ENCODE results near the gene PDGFRB. TPM values are rescaled to one million over a fixed set of nuclear protein-coding genes. Genes with fewer than 3 reads are reported as not detected.

Gene PDGFRB
- total and polyA plus RNA-seq, 10 of the 15 experiments (the other 5 are each of a cell fraction or from before 2014, with no cell fraction given), result 0.02 to 3.0 (median 1.0) TPM

DNA sequence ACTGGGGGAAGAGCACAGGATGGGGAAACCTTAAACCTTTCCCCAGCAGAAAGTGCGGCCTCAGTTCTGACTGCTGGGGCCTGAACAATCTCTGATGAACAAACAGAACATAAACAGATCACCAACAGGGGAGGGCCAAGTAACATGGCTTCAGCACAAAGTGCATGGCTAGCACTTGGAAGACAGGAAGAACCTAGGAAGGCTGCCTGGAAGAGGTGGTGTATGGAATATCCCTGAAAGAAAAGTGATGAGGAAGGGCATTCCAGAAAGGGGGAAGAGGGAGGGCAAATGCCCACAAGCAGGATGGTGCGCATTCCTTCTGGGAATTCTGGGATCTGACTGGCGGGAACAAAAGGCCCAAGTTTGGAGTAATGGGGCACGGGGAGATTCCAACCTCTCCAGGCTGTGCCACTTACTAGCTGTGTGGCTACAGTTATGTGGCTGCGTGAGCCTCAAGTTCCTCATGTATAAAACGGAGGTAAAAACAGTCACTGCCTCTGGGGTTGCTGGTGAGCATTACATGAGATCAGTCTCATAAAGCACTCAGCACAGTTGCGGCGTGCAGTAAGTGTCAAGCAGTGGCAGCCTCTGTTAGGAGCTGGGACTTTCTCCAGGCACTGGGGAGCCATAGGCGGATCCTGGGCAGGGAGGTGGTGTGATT is 1.6 kb downstream of the PDGFRB start:
- DNase-seq (ENCODE audit: low read depth, low spot score), result no peak
- RAD21 ChIA-PET (ENCODE audit: unreplicated experiment), result interaction anchor here (1.4 to 3.1 kb wide), 2 partner anchors 9 to 20 kb away, joined by 3 to 13 read pairs; no protein-coding TSS in a partner anchor
- FAIRE-seq, result no peak
- H3K79me2 ChIP-seq (ENCODE audit: control insufficient read depth, insufficient read depth, low read length), result no peaks in the 10 kb centered on the region
- CTCF ChIA-PET, result interaction anchor here (0.9 to 3.4 kb wide), 6 partner anchors 9 to 23 kb away, joined by 3 to 13 read pairs (median 4); no protein-coding TSS in a partner anchor
- no peaks in the 10 kb centered on the region for H4K20me1 ChIP-seq (ENCODE audit: control insufficient read depth, insufficient read depth)
- H3K9me3 ChIP-seq (replicated peaks; ENCODE audit: control insufficient read depth, insufficient read depth, low read length), result no peaks in the 10 kb centered on the region
- peak overlapping the region; percentile 19; the same call in 1 of the 2 replicates for H3K4me2 ChIP-seq (ENCODE audit: control insufficient read depth, insufficient read depth)
- SMC1A ChIA-PET (ENCODE audit: uncharacterized antibody, unreplicated experiment), result interaction anchor here (1.0 to 1.4 kb wide), 3 partner anchors 16 to 64 kb away, joined by 3 to 4 read pairs (median 3); no protein-coding TSS in a partner anchor
- H3K9ac ChIP-seq (ENCODE audit: control insufficient read depth, insufficient read depth, low read length), result no peak overlapping the region
- H3K27ac ChIP-seq (ENCODE audit: control insufficient read depth, insufficient read depth), result no peak overlapping the region
- peaks cover 4% of the 10 kb centered on the region for H3K4me1 ChIP-seq (ENCODE audit: control insufficient read depth, insufficient read depth, low read length)
- H3K4me3 ChIP-seq, result no peak overlapping the region
- no TSS peak for BruUV-seq (replicated peaks)
- POLR2A ChIA-PET, result no interaction called here
- 42% methylated on average over 9 of the region's 9 CpGs for WGBS (ENCODE audit: insufficient coverage, insufficient replicate concordance, low lambda C conversion rate, missing lambda C conversion rate)
- H3K36me3 ChIP-seq (ENCODE audit: control insufficient read depth in 2 of 2, insufficient read depth in 2 of 2, low read length in 1 of 2), result no peaks in the 10 kb centered on the region
- no peaks in the 10 kb centered on the region for H3K27me3 ChIP-seq (replicated peaks in 1 of 2; ENCODE audit: control insufficient read depth in 2 of 2, insufficient read depth in 2 of 2, low read length in 1 of 2)
- H2AFZ ChIP-seq (ENCODE audit: control insufficient read depth, low read depth, low read length), result no peak overlapping the region
- in situ Hi-C loops (cut with MboI), result no loop called here
- ATAC-seq, result peak; percentile 87
- intact Hi-C loops (cut with micrococcal nuclease; ENCODE audit: unreplicated experiment), result no loop called here
- TF ChIP-seq SIX5 (IDR thresholded peaks at IDR 0.05; ENCODE audit: low read depth, low read length, severe bottlenecking), result no peak
- no peak for TF ChIP-seq YY1 (IDR thresholded peaks at IDR 0.05; ENCODE audit: low read depth, low read length)
- TF ChIP-seq, protein P1, sequence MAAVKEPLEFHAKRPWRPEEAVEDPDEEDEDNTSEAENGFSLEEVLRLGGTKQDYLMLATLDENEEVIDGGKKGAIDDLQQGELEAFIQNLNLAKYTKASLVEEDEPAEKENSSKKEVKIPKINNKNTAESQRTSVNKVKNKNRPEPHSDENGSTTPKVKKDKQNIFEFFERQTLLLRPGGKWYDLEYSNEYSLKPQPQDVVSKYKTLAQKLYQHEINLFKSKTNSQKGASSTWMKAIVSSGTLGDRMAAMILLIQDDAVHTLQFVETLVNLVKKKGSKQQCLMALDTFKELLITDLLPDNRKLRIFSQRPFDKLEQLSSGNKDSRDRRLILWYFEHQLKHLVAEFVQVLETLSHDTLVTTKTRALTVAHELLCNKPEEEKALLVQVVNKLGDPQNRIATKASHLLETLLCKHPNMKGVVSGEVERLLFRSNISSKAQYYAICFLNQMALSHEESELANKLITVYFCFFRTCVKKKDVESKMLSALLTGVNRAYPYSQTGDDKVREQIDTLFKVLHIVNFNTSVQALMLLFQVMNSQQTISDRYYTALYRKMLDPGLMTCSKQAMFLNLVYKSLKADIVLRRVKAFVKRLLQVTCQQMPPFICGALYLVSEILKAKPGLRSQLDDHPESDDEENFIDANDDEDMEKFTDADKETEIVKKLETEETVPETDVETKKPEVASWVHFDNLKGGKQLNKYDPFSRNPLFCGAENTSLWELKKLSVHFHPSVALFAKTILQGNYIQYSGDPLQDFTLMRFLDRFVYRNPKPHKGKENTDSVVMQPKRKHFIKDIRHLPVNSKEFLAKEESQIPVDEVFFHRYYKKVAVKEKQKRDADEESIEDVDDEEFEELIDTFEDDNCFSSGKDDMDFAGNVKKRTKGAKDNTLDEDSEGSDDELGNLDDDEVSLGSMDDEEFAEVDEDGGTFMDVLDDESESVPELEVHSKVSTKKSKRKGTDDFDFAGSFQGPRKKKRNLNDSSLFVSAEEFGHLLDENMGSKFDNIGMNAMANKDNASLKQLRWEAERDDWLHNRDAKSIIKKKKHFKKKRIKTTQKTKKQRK (IDR thresholded peaks at IDR 0.05; ENCODE audit: low read depth, low read length), result no peak
- TF ChIP-seq, protein P2, sequence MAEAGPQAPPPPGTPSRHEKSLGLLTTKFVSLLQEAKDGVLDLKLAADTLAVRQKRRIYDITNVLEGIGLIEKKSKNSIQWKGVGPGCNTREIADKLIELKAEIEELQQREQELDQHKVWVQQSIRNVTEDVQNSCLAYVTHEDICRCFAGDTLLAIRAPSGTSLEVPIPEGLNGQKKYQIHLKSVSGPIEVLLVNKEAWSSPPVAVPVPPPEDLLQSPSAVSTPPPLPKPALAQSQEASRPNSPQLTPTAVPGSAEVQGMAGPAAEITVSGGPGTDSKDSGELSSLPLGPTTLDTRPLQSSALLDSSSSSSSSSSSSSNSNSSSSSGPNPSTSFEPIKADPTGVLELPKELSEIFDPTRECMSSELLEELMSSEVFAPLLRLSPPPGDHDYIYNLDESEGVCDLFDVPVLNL (IDR thresholded peaks at IDR 0.05; ENCODE audit: low read depth, low read length), result no peak
- TF ChIP-seq, protein P3, sequence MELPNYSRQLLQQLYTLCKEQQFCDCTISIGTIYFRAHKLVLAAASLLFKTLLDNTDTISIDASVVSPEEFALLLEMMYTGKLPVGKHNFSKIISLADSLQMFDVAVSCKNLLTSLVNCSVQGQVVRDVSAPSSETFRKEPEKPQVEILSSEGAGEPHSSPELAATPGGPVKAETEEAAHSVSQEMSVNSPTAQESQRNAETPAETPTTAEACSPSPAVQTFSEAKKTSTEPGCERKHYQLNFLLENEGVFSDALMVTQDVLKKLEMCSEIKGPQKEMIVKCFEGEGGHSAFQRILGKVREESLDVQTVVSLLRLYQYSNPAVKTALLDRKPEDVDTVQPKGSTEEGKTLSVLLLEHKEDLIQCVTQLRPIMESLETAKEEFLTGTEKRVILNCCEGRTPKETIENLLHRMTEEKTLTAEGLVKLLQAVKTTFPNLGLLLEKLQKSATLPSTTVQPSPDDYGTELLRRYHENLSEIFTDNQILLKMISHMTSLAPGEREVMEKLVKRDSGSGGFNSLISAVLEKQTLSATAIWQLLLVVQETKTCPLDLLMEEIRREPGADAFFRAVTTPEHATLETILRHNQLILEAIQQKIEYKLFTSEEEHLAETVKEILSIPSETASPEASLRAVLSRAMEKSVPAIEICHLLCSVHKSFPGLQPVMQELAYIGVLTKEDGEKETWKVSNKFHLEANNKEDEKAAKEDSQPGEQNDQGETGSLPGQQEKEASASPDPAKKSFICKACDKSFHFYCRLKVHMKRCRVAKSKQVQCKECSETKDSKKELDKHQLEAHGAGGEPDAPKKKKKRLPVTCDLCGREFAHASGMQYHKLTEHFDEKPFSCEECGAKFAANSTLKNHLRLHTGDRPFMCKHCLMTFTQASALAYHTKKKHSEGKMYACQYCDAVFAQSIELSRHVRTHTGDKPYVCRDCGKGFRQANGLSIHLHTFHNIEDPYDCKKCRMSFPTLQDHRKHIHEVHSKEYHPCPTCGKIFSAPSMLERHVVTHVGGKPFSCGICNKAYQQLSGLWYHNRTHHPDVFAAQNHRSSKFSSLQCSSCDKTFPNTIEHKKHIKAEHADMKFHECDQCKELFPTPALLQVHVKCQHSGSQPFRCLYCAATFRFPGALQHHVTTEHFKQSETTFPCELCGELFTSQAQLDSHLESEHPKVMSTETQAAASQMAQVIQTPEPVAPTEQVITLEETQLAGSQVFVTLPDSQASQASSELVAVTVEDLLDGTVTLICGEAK (IDR thresholded peaks at IDR 0.05; ENCODE audit: borderline replicate concordance), result no peak
- TF ChIP-seq EED (IDR thresholded peaks at IDR 0.05; ENCODE audit: low read depth), result peak; percentile 48; the same call in 1 of the 2 replicates
- TF ChIP-seq ZNF622 (IDR thresholded peaks at IDR 0.05), result no peak
- TF ChIP-seq NBN (IDR thresholded peaks at IDR 0.05), result peak; percentile 24; the same call in 1 of the 2 replicates
- TF ChIP-seq DPF2 (IDR thresholded peaks at IDR 0.05), result no peak
- TF ChIP-seq, protein P4, sequence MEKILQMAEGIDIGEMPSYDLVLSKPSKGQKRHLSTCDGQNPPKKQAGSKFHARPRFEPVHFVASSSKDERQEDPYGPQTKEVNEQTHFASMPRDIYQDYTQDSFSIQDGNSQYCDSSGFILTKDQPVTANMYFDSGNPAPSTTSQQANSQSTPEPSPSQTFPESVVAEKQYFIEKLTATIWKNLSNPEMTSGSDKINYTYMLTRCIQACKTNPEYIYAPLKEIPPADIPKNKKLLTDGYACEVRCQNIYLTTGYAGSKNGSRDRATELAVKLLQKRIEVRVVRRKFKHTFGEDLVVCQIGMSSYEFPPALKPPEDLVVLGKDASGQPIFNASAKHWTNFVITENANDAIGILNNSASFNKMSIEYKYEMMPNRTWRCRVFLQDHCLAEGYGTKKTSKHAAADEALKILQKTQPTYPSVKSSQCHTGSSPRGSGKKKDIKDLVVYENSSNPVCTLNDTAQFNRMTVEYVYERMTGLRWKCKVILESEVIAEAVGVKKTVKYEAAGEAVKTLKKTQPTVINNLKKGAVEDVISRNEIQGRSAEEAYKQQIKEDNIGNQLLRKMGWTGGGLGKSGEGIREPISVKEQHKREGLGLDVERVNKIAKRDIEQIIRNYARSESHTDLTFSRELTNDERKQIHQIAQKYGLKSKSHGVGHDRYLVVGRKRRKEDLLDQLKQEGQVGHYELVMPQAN (conservative IDR thresholded peaks at IDR 0.05), result no peak
- TF ChIP-seq STAT3 (IDR thresholded peaks at IDR 0.05; ENCODE audit: low read depth, low read length), result no peak
- TF ChIP-seq BCL11A (IDR thresholded peaks at IDR 0.05; ENCODE audit: low read depth, low read length), result no peak
